ENCODE data around the gene KCNJ18.
"Not testable (repeated sequence)": the region's sequence is repeated elsewhere in the genome, so short reads cannot be mapped to it uniquely, and the experiment has no call there.

KCNJ18 gene

DNA sequence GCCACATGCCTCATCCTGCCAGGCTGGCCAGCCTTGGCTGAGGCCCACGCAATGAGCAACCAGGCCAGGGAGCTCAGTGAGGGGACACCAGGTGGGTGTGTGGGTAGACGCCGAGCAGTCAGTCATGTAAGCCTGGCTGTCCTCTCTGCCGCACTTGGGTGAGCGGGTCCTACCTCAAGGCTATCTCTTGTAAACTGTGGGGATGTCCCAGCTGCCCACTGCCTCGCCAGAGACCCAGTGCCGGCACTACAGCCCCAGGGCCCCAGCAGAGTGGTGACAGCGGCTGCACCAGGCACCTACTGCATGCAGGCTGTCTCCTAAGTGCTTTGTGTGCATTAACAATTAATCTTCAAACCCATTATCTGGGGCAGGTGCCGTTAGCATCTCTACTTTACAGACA, 52.3 kb downstream of the KCNJ18 start:
- H3K9ac ChIP-seq (ENCODE audit: low read length in 5 of 5); H3K9me3 ChIP-seq (ENCODE audit: control insufficient read depth in 5 of 5, low read length in 5 of 5); H3K27me3 ChIP-seq (ENCODE audit: control insufficient read depth in 5 of 5, insufficient read depth in 4 of 5, low read length in 5 of 5); H3K36me3 ChIP-seq (ENCODE audit: control insufficient read depth in 5 of 5, insufficient read depth in 5 of 5, low read length in 5 of 5); H3K4me1 ChIP-seq (ENCODE audit: control insufficient read depth in 5 of 5, insufficient read depth in 5 of 5, low read length in 5 of 5); H3K27ac ChIP-seq (ENCODE audit: low read depth, low read length); H3K4me3 ChIP-seq (ENCODE audit: low read depth in 1 of 5, low read length in 5 of 5): not testable (repeated sequence)

- not testable (repeated sequence) for H3K9ac ChIP-seq (ENCODE audit: low read length in 5 of 5); H3K9me3 ChIP-seq (ENCODE audit: control insufficient read depth in 5 of 5, low read length in 5 of 5); H3K4me1 ChIP-seq (ENCODE audit: control insufficient read depth in 5 of 5, insufficient read depth in 5 of 5, low read length in 5 of 5); H3K4me3 ChIP-seq (ENCODE audit: low read depth in 1 of 5, low read length in 5 of 5); H3K27ac ChIP-seq (ENCODE audit: low read depth, low read length); H3K36me3 ChIP-seq (ENCODE audit: control insufficient read depth in 5 of 5, insufficient read depth in 5 of 5, low read length in 5 of 5); H3K27me3 ChIP-seq (ENCODE audit: control insufficient read depth in 5 of 5, insufficient read depth in 4 of 5, low read length in 5 of 5)
These were observed 53.2 kb downstream of the KCNJ18 start for GRCh38 chr17:21745385-21746054.

GRCh38 chr17:21746415-21746814, 54.1 kb downstream of the KCNJ18 start:
- not testable (repeated sequence) for H3K36me3 ChIP-seq (ENCODE audit: control insufficient read depth in 5 of 5, insufficient read depth in 5 of 5, low read length in 5 of 5); H3K9ac ChIP-seq (ENCODE audit: low read length in 5 of 5); H3K9me3 ChIP-seq (ENCODE audit: control insufficient read depth in 5 of 5, low read length in 5 of 5); H3K4me3 ChIP-seq (ENCODE audit: low read depth in 1 of 5, low read length in 5 of 5); H3K27me3 ChIP-seq (ENCODE audit: control insufficient read depth in 5 of 5, insufficient read depth in 4 of 5, low read length in 5 of 5); H3K27ac ChIP-seq (ENCODE audit: low read depth, low read length); H3K4me1 ChIP-seq (ENCODE audit: control insufficient read depth in 5 of 5, insufficient read depth in 5 of 5, low read length in 5 of 5)

GRCh38 chr17:21747195-21747915, 55.0 kb downstream of the KCNJ18 start:
- not testable (repeated sequence) for H3K9ac ChIP-seq (ENCODE audit: low read length in 5 of 5); H3K27ac ChIP-seq (ENCODE audit: low read depth, low read length); H3K4me1 ChIP-seq (ENCODE audit: control insufficient read depth in 5 of 5, insufficient read depth in 5 of 5, low read length in 5 of 5); H3K36me3 ChIP-seq (ENCODE audit: control insufficient read depth in 5 of 5, insufficient read depth in 5 of 5, low read length in 5 of 5); H3K9me3 ChIP-seq (ENCODE audit: control insufficient read depth in 5 of 5, low read length in 5 of 5); H3K27me3 ChIP-seq (ENCODE audit: control insufficient read depth in 5 of 5, insufficient read depth in 4 of 5, low read length in 5 of 5); H3K4me3 ChIP-seq (ENCODE audit: low read depth in 1 of 5, low read length in 5 of 5)

- not testable (repeated sequence) for H3K36me3 ChIP-seq (ENCODE audit: control insufficient read depth in 5 of 5, insufficient read depth in 5 of 5, low read length in 5 of 5); H3K9me3 ChIP-seq (ENCODE audit: control insufficient read depth in 5 of 5, low read length in 5 of 5); H3K9ac ChIP-seq (ENCODE audit: low read length in 5 of 5); H3K4me1 ChIP-seq (ENCODE audit: control insufficient read depth in 5 of 5, insufficient read depth in 5 of 5, low read length in 5 of 5); H3K27me3 ChIP-seq (ENCODE audit: control insufficient read depth in 5 of 5, insufficient read depth in 4 of 5, low read length in 5 of 5); H3K4me3 ChIP-seq (ENCODE audit: low read depth in 1 of 5, low read length in 5 of 5); H3K27ac ChIP-seq (ENCODE audit: low read depth, low read length)
These were observed 56.4 kb downstream of the KCNJ18 start for GRCh38 chr17:21748686-21749085.

DNA sequence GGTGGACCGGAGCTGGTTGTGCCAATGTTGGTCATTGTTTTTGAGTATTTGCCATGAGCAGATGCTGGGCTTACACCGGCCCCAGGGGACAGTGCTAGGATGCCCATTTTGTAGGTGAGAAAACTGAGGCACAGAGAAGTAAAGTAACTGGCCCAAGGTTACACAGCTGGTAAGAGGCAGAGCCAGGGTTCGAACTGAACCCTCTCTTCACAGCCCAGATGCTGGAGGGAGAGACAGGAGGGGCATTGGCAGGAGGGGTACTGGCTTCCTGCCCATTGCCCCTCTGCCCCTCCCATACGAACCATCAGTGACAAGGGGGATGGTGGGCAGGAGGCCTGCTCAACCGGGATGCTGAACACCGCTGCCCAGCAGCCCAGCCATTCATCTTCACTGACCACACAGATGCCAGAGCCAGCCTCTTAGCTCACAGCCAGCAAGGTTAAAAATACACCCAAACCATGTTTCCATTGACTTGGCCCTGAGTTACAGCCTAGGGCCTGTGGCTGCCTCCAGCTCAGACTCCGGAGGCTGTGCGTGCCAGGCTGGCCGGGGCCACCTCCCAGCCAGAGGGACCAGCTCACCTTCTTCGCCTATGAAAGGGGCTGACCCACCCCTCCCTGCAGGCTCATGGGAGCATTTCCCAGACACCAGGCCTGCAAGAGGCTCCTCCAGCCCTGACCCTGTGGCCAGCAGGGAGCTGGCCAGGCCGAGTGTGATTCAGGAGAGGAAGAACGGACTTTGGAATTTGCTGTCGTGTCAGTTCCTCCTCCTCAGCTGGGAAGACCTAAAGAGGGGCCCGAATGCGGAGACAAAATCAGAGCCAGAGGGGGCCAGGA, 57.6 kb downstream of the KCNJ18 start:
- H3K9ac ChIP-seq (ENCODE audit: low read length in 5 of 5); H3K4me1 ChIP-seq (ENCODE audit: control insufficient read depth in 5 of 5, insufficient read depth in 5 of 5, low read length in 5 of 5); H3K27ac ChIP-seq (ENCODE audit: low read depth, low read length); H3K4me3 ChIP-seq (ENCODE audit: low read depth in 1 of 5, low read length in 5 of 5); H3K27me3 ChIP-seq (ENCODE audit: control insufficient read depth in 5 of 5, insufficient read depth in 4 of 5, low read length in 5 of 5); H3K9me3 ChIP-seq (ENCODE audit: control insufficient read depth in 5 of 5, low read length in 5 of 5); H3K36me3 ChIP-seq (ENCODE audit: control insufficient read depth in 5 of 5, insufficient read depth in 5 of 5, low read length in 5 of 5): not testable (repeated sequence)

DNA sequence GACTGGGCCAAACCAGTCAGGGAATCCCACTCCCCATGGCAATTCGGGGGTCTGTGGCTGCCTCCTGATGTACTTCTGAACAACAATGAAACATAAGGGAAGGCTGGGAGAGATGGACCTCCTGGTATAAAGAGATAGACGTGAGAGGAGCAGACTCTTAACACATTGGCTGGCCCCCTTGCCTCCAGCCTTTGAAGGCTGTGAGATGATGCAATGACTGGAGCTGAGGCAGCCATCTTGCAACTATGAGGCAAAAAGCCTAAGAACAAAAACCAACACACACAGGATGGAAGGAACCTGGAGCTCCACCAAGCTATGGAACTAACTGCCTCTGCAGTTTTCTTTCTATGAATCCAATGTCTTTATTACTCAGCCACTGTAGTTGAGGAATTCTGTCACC, 58.8 kb downstream of the KCNJ18 start:
- H3K27me3 ChIP-seq (ENCODE audit: control insufficient read depth in 5 of 5, insufficient read depth in 4 of 5, low read length in 5 of 5): not testable (repeated sequence)

More for the DNA sequence above, 58.8 kb downstream of the KCNJ18 start:
- not testable (repeated sequence) for H3K27ac ChIP-seq (ENCODE audit: low read depth, low read length); H3K4me3 ChIP-seq (ENCODE audit: low read depth in 1 of 5, low read length in 5 of 5); H3K36me3 ChIP-seq (ENCODE audit: control insufficient read depth in 5 of 5, insufficient read depth in 5 of 5, low read length in 5 of 5); H3K4me1 ChIP-seq (ENCODE audit: control insufficient read depth in 5 of 5, insufficient read depth in 5 of 5, low read length in 5 of 5); H3K9me3 ChIP-seq (ENCODE audit: control insufficient read depth in 5 of 5, low read length in 5 of 5); H3K9ac ChIP-seq (ENCODE audit: low read length in 5 of 5)

Measured in subcutaneous abdominal adipose tissue (tissue), 5 donors.